K562 (cell line): ENCODE data around the gene APOL3. TPM values are rescaled to one million over a fixed set of nuclear protein-coding genes. Genes with fewer than 3 reads are reported as not detected.

Experiments
- ATAC-seq: fragments of 200-7000 bp; cut with Tn5 transposase; 3 replicates; pipeline ENCODE4 v1.9.1; 2020; ENCODE audit warnings: moderate library complexity
- BruUV-seq: library from RNA; stranded (reverse); fragments of 400-500 nt; replicated peaks from 2 replicates; lab custom pipeline; 2021; lab: Mats Ljungman, UMichigan
- CTCF ChIA-PET: fragments of 300-600 bp; formaldehyde crosslinking; extraction: SDS; loops from one replicate; lab custom pipeline; 2021; ENCODE audit warnings: low intra/inter-chr PET ratio; lab: Yijun Ruan, JAX
- POLR2A ChIA-PET: fragments of 300-600, 350-650 bp; sonication (Branson Sonifier 250); formaldehyde crosslinking; extraction: SDS; loops from one replicate; lab custom pipeline; 2021; ENCODE audit warnings: antibody characterized with exemption, inconsistent platforms; lab: Yijun Ruan, JAX
- DNase-seq, 4 experiments: peaks; one replicate each; pipeline versions ENCODE4 v3.0.0 to v3.0.0-alpha.2; 2011 to 2018; ENCODE audit warnings: low spot score in 3 of 4, mixed read lengths in 3 of 4; ENCODE audit errors: extremely low read depth in 1 of 4
- FAIRE-seq: peaks from 2 replicates; lab custom pipeline; 2011; peaks lifted over from hg19 to GRCh38; lab: Jason Lieb, UNC
- H2AFZ ChIP-seq: 2 replicates; pipeline ENCODE4 v1.6.0; 2011; ENCODE audit warnings: low read depth, low read length, control low read depth, inconsistent platforms
- H3K27ac ChIP-seq: fragments of 200-600 bp; 3 replicates; pipeline ENCODE4 v1.8.0; 2011; ENCODE audit warnings: low read depth, mild to moderate bottlenecking, control low read depth, inconsistent platforms, low read length, moderate library complexity, mixed read lengths; ENCODE audit errors: extremely low read depth
- H3K27me3 ChIP-seq, 2 experiments: fragments of 300-600 bp in 1 of 2; 2 replicates in 1 of 2; 3 replicates in 1 of 2; pipeline versions ENCODE4 v1.6.0 to v1.8.0; 2011; ENCODE audit warnings: inconsistent platforms in 2 of 2, low read length in 2 of 2, mild to moderate bottlenecking in 1 of 2, mixed read lengths in 1 of 2, moderate library complexity in 1 of 2; ENCODE audit not compliant: control insufficient read depth in 2 of 2, insufficient read depth in 2 of 2
- H3K36me3 ChIP-seq: fragments of 300-600 bp; 3 replicates; pipeline ENCODE4 v1.8.0; 2011; ENCODE audit warnings: mild to moderate bottlenecking, low read length, inconsistent platforms; ENCODE audit not compliant: control insufficient read depth, insufficient read depth
- H3K4me1 ChIP-seq, 2 experiments: fragments of 200-600 bp in 1 of 2; replicated peaks in 1 of 2; 2 replicates in 1 of 2; 3 replicates in 1 of 2; pipeline versions ENCODE4 v1.5.1 to v1.8.0; 2011; ENCODE audit warnings: inconsistent platforms in 2 of 2, low read length in 2 of 2, mild to moderate bottlenecking in 1 of 2, mixed read lengths in 1 of 2, moderate library complexity in 1 of 2; ENCODE audit not compliant: control insufficient read depth in 2 of 2, insufficient read depth in 2 of 2
- H3K4me2 ChIP-seq: 2 replicates; pipeline ENCODE4 v1.6.1; 2011; ENCODE audit warnings: low read length, control low read depth, inconsistent platforms, mixed read lengths; ENCODE audit not compliant: insufficient read depth
- H3K4me3 ChIP-seq: fragments of 200-600 bp; sonication (generic), shearing (Covaris generic); 2 replicates; pipeline ENCODE4 v1.5.1; 2016; ENCODE audit warnings: control low read depth, inconsistent platforms
- H3K79me2 ChIP-seq: fragments of 200-600 bp; 3 replicates; pipeline ENCODE4 v1.8.0; 2011; ENCODE audit warnings: low read length, inconsistent platforms; ENCODE audit not compliant: control insufficient read depth, insufficient read depth
- H3K9ac ChIP-seq, 2 experiments: 2 replicates each; pipeline versions ENCODE4 v1.6.0 to v1.6.1; 2011; ENCODE audit warnings: low read depth in 2 of 2, low read length in 2 of 2, control low read depth in 1 of 2, inconsistent platforms in 1 of 2, mild to moderate bottlenecking in 1 of 2, mixed read lengths in 1 of 2; ENCODE audit not compliant: insufficient read depth in 1 of 2
- H3K9me1 ChIP-seq: one replicate; pipeline ENCODE4 v1.6.0; 2011; ENCODE audit warnings: inconsistent platforms, mild to moderate bottlenecking, low read length, moderate library complexity; ENCODE audit not compliant: control insufficient read depth, insufficient read depth
- H3K9me3 ChIP-seq: replicated peaks from 2 replicates; pipeline ENCODE4 v1.5.1; 2011; ENCODE audit warnings: low read depth, low read length, inconsistent platforms; ENCODE audit not compliant: control insufficient read depth, insufficient read depth
- H4K20me1 ChIP-seq: replicated peaks from 2 replicates; pipeline ENCODE4 v1.6.1; 2011; ENCODE audit warnings: low read length, inconsistent platforms, mixed read lengths; ENCODE audit not compliant: control insufficient read depth, insufficient read depth
- DIDO1 ChIP-seq: fragments of 450-650 bp; IDR thresholded peaks from 2 replicates; pipeline ENCODE4 v1.6.1; 2016; ENCODE audit warnings: low read depth, missing biosample characterization, missing genetic modification characterization
- FOSL1 ChIP-seq: fragments of 200-800 bp; sonication (Bioruptor generic); conservative IDR thresholded peaks from 2 replicates; pipeline ENCODE4 v1.6.1; 2016; ENCODE audit warnings: missing genetic modification characterization, missing compliant biosample characterization
- FOXM1 ChIP-seq, 2 experiments: fragments of 450-650 bp in 1 of 2; sonication (generic) in 1 of 2; formaldehyde crosslinking in 1 of 2; IDR thresholded peaks; 2 replicates each; pipeline versions ENCODE4 v1.6.1 to v1.9.0; 2017 to 2022; ENCODE audit warnings: low read depth in 2 of 2, mild to moderate bottlenecking in 2 of 2, missing genetic modification reagents in 1 of 2, moderate library complexity in 1 of 2
- HMG20A ChIP-seq: fragments of 450-650 bp; formaldehyde crosslinking; conservative IDR thresholded peaks from 2 replicates; pipeline ENCODE4 v1.4.0; 2020; ENCODE audit warnings: mild to moderate bottlenecking, mixed read lengths
- RBFOX2 ChIP-seq: fragments of 200-400 bp; formaldehyde crosslinking; IDR thresholded peaks from 2 replicates; pipeline ENCODE4 v1.6.1; 2017; ENCODE audit warnings: low read depth, mild to moderate bottlenecking, low read length, moderate library complexity
- SOX6 ChIP-seq: fragments of 450-650 bp; IDR thresholded peaks from 2 replicates; pipeline ENCODE4 v1.6.1; 2014; ENCODE audit warnings: mild to moderate bottlenecking
- ZFP30 ChIP-seq: fragments of 250-450 bp; sonication (Bioruptor Pico); IDR thresholded peaks from 2 replicates; pipeline ENCODE4 v1.8.0; 2022; ENCODE audit warnings: moderate library complexity, mild to moderate bottlenecking, inconsistent platforms, borderline replicate concordance
- ZMIZ1 ChIP-seq, 2 experiments: fragments of 150-350 bp in 1 of 2; IDR thresholded peaks; 2 replicates each; pipeline ENCODE4 v1.6.1; 2012 to 2016; ENCODE audit warnings: low read depth in 2 of 2, low read length in 2 of 2, mild to moderate bottlenecking in 1 of 2, moderate library complexity in 1 of 2
- ZNF124 ChIP-seq: sonication (generic); formaldehyde crosslinking; IDR thresholded peaks from 2 replicates; pipeline ENCODE4 v1.8.1; 2022; ENCODE audit warnings: missing genetic modification reagents
- ZNF551 ChIP-seq: fragments of 250-450 bp; sonication (Bioruptor Pico); IDR thresholded peaks from 2 replicates; pipeline ENCODE4 v1.5.0; 2021; ENCODE audit warnings: mild to moderate bottlenecking, moderate library complexity
- ZNF75A ChIP-seq: fragments of 450-650 bp; formaldehyde crosslinking; IDR thresholded peaks from 2 replicates; pipeline ENCODE4 v1.4.0; 2020; ENCODE audit warnings: mild to moderate bottlenecking
- WGBS: fragments of 100-300 bp; shearing (Covaris generic); methylation state at CpG from one replicate; pipeline ENCODE4 v1.1.6; 2016; ENCODE audit warnings: low coverage, mixed read lengths; ENCODE audit not compliant: insufficient coverage; ENCODE audit errors: missing lambda C conversion rate; 5-methylcytosine and 5-hydroxymethylcytosine counted together
- in situ Hi-C: fragments of 300-500 bp; cut with MboI; formaldehyde crosslinking; loops from 4 replicates; pipeline ENCODE4 v1.15.0; 2018; ENCODE audit warnings: inconsistent platforms, mixed read lengths
- intact Hi-C: fragments of 100-400 bp; cut with micrococcal nuclease; formaldehyde crosslinking; loops from 2 replicates; pipeline ENCODE4 v1.14.2; 2022
- polyA plus RNA-seq, 8 experiments: library from polyadenylated mRNA; depleted of rRNA in 4 of 8; stranded (reverse) in 5 of 8; unstranded in 3 of 8; fragments of >200 nt; fragmentation: Nextera tagmentation in 2 of 8; fragmentation: Illumina TruSeq in 1 of 8; extraction: Ambion mirVana in 2 of 8; extraction: Trizol in 1 of 8; gene quantifications; 2 replicates each; pipeline versions ENCODE4 v1.2.1 to v1.2.3, GENCODE V29; 2011 to 2014; ENCODE audit warnings: inconsistent platforms in 1 of 8, missing spikeins in 1 of 8
- total RNA-seq, 7 experiments: library from RNA; depleted of rRNA in 6 of 7; stranded (reverse); fragments of >200 nt in 6 of 7; fragmentation: Illumina TruSeq in 2 of 7; extraction: Trizol in 2 of 7; gene quantifications; 2 replicates each; pipeline versions ENCODE4 v1.2.1 to v1.2.3, GENCODE V29; 2011 to 2021; ENCODE audit warnings: low replicate concordance in 1 of 7
- TF ChIP-seq, protein P1 (sequence below): fragments of 250-450 bp; sonication (Bioruptor Pico); IDR thresholded peaks from 2 replicates; pipeline ENCODE4 v1.4.0; 2020; ENCODE audit warnings: mild to moderate bottlenecking, moderate library complexity, borderline replicate concordance
- TF ChIP-seq, protein P2 (sequence below): fragments of 250-450 bp; sonication (Bioruptor Pico); IDR thresholded peaks from 2 replicates; pipeline ENCODE4 v1.8.0; 2022; ENCODE audit warnings: moderate library complexity, mild to moderate bottlenecking, inconsistent platforms

The APOL3 gene
- total and polyA plus RNA-seq, 9 of the 15 experiments (the other 6 are each of a cell fraction or from before 2014, with no cell fraction given): 0.25 to 1.1 (median 0.56) TPM; not detected in 1

DNA sequence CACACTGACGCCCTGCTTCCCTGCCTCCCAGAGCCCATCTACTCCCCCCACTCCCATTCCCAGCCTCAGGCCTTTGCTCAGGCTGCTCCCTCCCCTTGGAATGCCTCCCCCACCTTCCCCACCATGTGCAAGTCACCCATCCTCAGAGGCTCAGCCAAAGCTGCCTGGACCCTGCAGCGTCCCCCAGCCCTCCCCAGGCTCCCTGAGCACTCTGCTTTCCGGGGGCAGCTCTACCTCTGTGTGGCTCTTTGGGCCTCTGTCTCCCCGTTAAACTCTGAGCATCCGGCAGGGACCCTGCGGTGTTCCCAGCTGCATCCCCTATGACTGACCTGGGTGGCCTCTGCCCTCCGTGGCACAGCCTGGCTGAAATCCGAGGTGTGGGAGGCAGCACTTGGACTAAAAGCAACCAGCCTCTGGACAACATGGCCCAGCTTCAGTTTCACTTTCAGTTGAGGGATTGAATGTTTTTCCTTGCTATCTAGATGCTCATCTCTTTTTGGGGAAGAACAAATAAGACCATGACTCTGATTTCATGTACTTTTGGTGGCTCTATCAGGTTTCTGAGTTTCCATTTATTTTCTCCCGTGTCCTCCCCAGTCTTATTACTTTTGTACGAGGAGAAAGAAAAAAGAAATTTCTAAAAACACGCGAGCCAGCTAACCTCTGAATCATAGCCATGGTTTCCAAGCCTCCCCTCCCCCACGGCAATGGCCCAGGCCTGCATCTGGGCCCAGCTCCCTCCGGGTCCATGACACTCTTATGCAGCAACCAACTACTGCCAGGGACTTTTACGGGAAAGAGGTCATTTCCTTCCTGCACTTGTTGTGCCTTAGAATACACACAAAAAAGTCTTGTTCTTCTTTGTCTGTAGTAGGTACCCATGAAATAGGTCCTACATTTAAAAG is 3.8 kb downstream of the APOL3 start:
- H3K4me3 ChIP-seq: peak overlapping the region; percentile 20; the same call in 1 of the 2 replicates
- no peaks in the 10 kb centered on the region for H3K9me3 ChIP-seq
- H3K27ac ChIP-seq: peak overlapping the region; percentile 62; the same call in 2 of the 3 replicates
- H3K36me3 ChIP-seq: no peaks in the 10 kb centered on the region
- peak overlapping the region; percentile 70 for H3K4me2 ChIP-seq
- H2AFZ ChIP-seq: peak overlapping the region; percentile 78
- H3K27me3 ChIP-seq: no peaks in the 10 kb centered on the region
- in situ Hi-C loops: no loop called here
- BruUV-seq: no TSS peak
- intact Hi-C loops: no loop called here
- ChIA-PET CTCF (interaction anchor here (0.6 kb wide), 1 partner anchor 244 kb away, joined by 3 read pairs; no protein-coding TSS in a partner anchor), POLR2A (interaction anchor here (0.8 to 1.3 kb wide), 3 partner anchors 15 to 36 kb away, joined by 3 to 5 read pairs (median 3); no protein-coding TSS in a partner anchor)
- ATAC-seq (peak; percentile 70), DNase-seq (peak; percentile 29 to 55 (median 52)), FAIRE-seq (no peak)
- peak overlapping the region; percentile 38 to 87; a peak in 3 of 4 replicates for H3K9ac ChIP-seq
- no peaks in the 10 kb centered on the region for H3K79me2 ChIP-seq
- WGBS: 15% methylated on average over 13 of the region's 15 CpGs
- peaks cover 13 to 16% of the 10 kb centered on the region in 2 experiments for H3K4me1 ChIP-seq
- no peaks in the 10 kb centered on the region for H3K9me1 ChIP-seq
- no peaks in the 10 kb centered on the region for H4K20me1 ChIP-seq
- TF ChIP-seq ZNF75A (CRISPR knock-in tag) (no peak), ZFP30 (CRISPR knock-in tag) (no peak), HMG20A (no peak), ZNF124 (CRISPR knock-in tag) (no peak), ZNF551 (CRISPR knock-in tag) (no peak), SOX6 (peak; percentile 11; the same call in 1 of the 2 replicates), ZMIZ1 (IDR thresholded peaks at IDR 0.05; ENCODE audit: low read depth in 2 of 2, low read length in 2 of 2) (no peak), DIDO1 (tag) (peak; percentile 57; the same call in 1 of the 2 replicates), FOXM1 (IDR thresholded peaks at IDR 0.05; ENCODE audit: low read depth) (peak; percentile 52), FOXM1 (CRISPR knock-in tag; IDR thresholded peaks at IDR 0.05; ENCODE audit: low read depth) (no peak), RBFOX2 (0 out of 2 replicates have a peak, but pooled peaks have one; percentile 14), FOSL1 (tag) (peak; percentile 62)
- TF ChIP-seq, protein P1, sequence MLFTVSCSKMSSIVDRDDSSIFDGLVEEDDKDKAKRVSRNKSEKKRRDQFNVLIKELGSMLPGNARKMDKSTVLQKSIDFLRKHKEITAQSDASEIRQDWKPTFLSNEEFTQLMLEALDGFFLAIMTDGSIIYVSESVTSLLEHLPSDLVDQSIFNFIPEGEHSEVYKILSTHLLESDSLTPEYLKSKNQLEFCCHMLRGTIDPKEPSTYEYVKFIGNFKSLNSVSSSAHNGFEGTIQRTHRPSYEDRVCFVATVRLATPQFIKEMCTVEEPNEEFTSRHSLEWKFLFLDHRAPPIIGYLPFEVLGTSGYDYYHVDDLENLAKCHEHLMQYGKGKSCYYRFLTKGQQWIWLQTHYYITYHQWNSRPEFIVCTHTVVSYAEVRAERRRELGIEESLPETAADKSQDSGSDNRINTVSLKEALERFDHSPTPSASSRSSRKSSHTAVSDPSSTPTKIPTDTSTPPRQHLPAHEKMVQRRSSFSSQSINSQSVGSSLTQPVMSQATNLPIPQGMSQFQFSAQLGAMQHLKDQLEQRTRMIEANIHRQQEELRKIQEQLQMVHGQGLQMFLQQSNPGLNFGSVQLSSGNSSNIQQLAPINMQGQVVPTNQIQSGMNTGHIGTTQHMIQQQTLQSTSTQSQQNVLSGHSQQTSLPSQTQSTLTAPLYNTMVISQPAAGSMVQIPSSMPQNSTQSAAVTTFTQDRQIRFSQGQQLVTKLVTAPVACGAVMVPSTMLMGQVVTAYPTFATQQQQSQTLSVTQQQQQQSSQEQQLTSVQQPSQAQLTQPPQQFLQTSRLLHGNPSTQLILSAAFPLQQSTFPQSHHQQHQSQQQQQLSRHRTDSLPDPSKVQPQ (CRISPR knock-in tag): no peak
- TF ChIP-seq, protein P2, sequence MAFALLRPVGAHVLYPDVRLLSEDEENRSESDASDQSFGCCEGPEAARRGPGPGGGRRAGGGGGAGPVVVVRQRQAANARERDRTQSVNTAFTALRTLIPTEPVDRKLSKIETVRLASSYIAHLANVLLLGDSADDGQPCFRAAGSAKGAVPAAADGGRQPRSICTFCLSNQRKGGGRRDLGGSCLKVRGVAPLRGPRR (CRISPR knock-in tag): no peak
